A172 (cell line): ENCODE data around the gene CDKN2C. TPM values are rescaled to one million over a fixed set of nuclear protein-coding genes. Genes with fewer than 3 reads are reported as not detected.

Source experiments
- total RNA-seq: library from RNA; depleted of rRNA; stranded (reverse); fragments of >200 nt; shearing (Covaris generic); gene quantifications from 2 replicates; pipeline ENCODE4 v1.2.3, GENCODE V29; 2014; rRNA removed

The CDKN2C gene
- total RNA-seq, 1 experiment from 2014 or later = 65.5 TPM

Other genes with a start within 250 kb of the CDKN2C start
- gene FAF1, start 10.0 kb upstream of the CDKN2C start, total RNA-seq = 98.8 and 99.1 TPM in 2 replicates
- not detected in 2 replicates for gene C1orf185, start 132.0 kb downstream of the CDKN2C start, total RNA-seq